Prostate gland (tissue), 2 donors: ENCODE measurements around the gene ARMC3. TPM values are rescaled to one million over a fixed set of nuclear protein-coding genes. Genes with fewer than 3 reads are reported as not detected.

Experiments
- DNase-seq: peaks from one replicate; pipeline ENCODE4 v3.0.0-alpha.2; 2019; ENCODE audit warnings: low spot score
- H3K27ac ChIP-seq, 2 donors: fragments of 200-600 bp; sonication (generic); 2 replicates each; pipeline ENCODE4 v1.5.1; 2017 to 2019
- H3K27me3 ChIP-seq: fragments of 200-600 bp; sonication (generic); replicated peaks from 2 replicates; pipeline ENCODE4 v1.5.1; 2019; ENCODE audit not compliant: insufficient read depth
- H3K36me3 ChIP-seq, 2 donors: fragments of 200-600 bp; sonication (generic); 1 replicate in 1 of 2; 2 replicates in 1 of 2; pipeline versions ENCODE4 v1.5.1 to v1.8.1; 2017 to 2019
- H3K4me1 ChIP-seq: fragments of 200-600 bp; sonication (generic); replicated peaks from 2 replicates; pipeline ENCODE4 v1.5.1; 2019
- H3K4me3 ChIP-seq, 2 donors: fragments of 200-600 bp; sonication (generic); 2 replicates each; pipeline ENCODE4 v1.5.1; 2017 to 2019
- H3K9me3 ChIP-seq: fragments of 200-600 bp; sonication (generic); 2 replicates; pipeline ENCODE4 v1.5.1; 2017
- CTCF ChIP-seq, 4 experiments: fragments of 200-600 bp in 2 of 4; fragments of 450-650 bp in 2 of 4; sonication (generic) in 2 of 4; IDR thresholded peaks; 1 replicate in 3 of 4; 2 replicates in 1 of 4; pipeline ENCODE4 v1.5.1; 2016 to 2019; ENCODE audit warnings: antibody characterized with exemption in 4 of 4, mild to moderate bottlenecking in 2 of 4, moderate library complexity in 2 of 4
- POLR2A ChIP-seq: fragments of 450-650 bp; IDR thresholded peaks from one replicate; pipeline ENCODE4 v1.6.1; 2016; ENCODE audit warnings: antibody characterized with exemption, mild to moderate bottlenecking
- POLR2AphosphoS5 ChIP-seq: sonication (generic); formaldehyde crosslinking; IDR thresholded peaks from one replicate; pipeline ENCODE4 v1.6.1; 2017; ENCODE audit warnings: antibody characterized with exemption
- WGBS: methylation state at CpG from one replicate; pipeline ENCODE4 v1.1.5; 2018; 5-methylcytosine and 5-hydroxymethylcytosine counted together
- intact Hi-C: fragments of 100-400 bp; cut with DNase I; formaldehyde crosslinking; loops from one replicate; pipeline ENCODE4 v1.14.2; 2022
- total RNA-seq, 2 donors: library from RNA; depleted of rRNA; stranded (reverse); fragments of >200 nt; gene quantifications; one replicate each; pipeline ENCODE4 v1.1.0, GENCODE V29; 2016

The ARMC3 gene
- total RNA-seq, 2 donors from 2014 or later: 5.0 TPM; not detected in 1

- TF ChIP-seq POLR2AphosphoS5 (no peak), POLR2A (no peak), CTCF (IDR thresholded peaks at IDR 0.05) (no peak)
- 27% methylated on average over 2 of the region's 2 CpGs for WGBS
- intact Hi-C loops: no loop called here
These were observed 50.4 kb downstream of the ARMC3 start for GRCh38 chr10:22978287-22978686.

GRCh38 chr10:22978918-22979317 is 51.1 kb downstream of the ARMC3 start:
- Histone ChIP-seq H3K4me3 (no peak overlapping the region), H3K36me3 (no peaks in the 10 kb centered on the region), H3K27me3 (no peaks in the 10 kb centered on the region), H3K27ac (no peak overlapping the region), H3K4me1 (no peaks in the 10 kb centered on the region), H3K9me3 (no peaks in the 10 kb centered on the region)
- intact Hi-C loops: no loop called here
- no peak for TF ChIP-seq POLR2A
- TF ChIP-seq POLR2AphosphoS5: no peak
- no peak for TF ChIP-seq CTCF (IDR thresholded peaks at IDR 0.05)
- DNase-seq: no peak
- WGBS: 40% methylated on average over 1 of the region's 1 CpG

More at GRCh38 chr10:22978287-22978686, 50.4 kb downstream of the ARMC3 start:
- no peak overlapping the region for H3K4me3 ChIP-seq
- H3K27ac ChIP-seq: no peak overlapping the region
- H3K27me3 ChIP-seq: no peaks in the 10 kb centered on the region
- no peaks in the 10 kb centered on the region for H3K4me1 ChIP-seq
- DNase-seq: no peak
- no peaks in the 10 kb centered on the region for H3K36me3 ChIP-seq
- H3K9me3 ChIP-seq: no peaks in the 10 kb centered on the region

- Histone ChIP-seq H3K4me3 (no peak overlapping the region), H3K4me1 (no peaks in the 10 kb centered on the region), H3K9me3 (no peaks in the 10 kb centered on the region), H3K27me3 (no peaks in the 10 kb centered on the region), H3K36me3 (no peaks in the 10 kb centered on the region), H3K27ac (no peak overlapping the region)
- intact Hi-C loops: loop anchor here (10.0 kb wide), 1 partner anchor 386 kb away; no protein-coding TSS in a partner anchor
- DNase-seq: no peak
- TF ChIP-seq POLR2A (no peak), CTCF (IDR thresholded peaks at IDR 0.05) (no peak), POLR2AphosphoS5 (no peak)
- 48% methylated on average over 2 of the region's 2 CpGs for WGBS
These were observed 53.0 kb downstream of the ARMC3 start for GRCh38 chr10:22980822-22981221.

GRCh38 chr10:22984066-22984465 is 56.2 kb downstream of the ARMC3 start:
- no peak overlapping the region for H3K4me3 ChIP-seq
- H3K27ac ChIP-seq: no peak overlapping the region
- no peaks in the 10 kb centered on the region for H3K27me3 ChIP-seq
- no peak for DNase-seq
- TF ChIP-seq CTCF (IDR thresholded peaks at IDR 0.05) (no peak), POLR2AphosphoS5 (no peak), POLR2A (no peak)
- WGBS: 90% methylated on average over 5 of the region's 5 CpGs
- no peaks in the 10 kb centered on the region for H3K9me3 ChIP-seq
- intact Hi-C loops: loop anchor here (10.0 kb wide), 1 partner anchor 389 kb away; no protein-coding TSS in a partner anchor
- H3K36me3 ChIP-seq: no peaks in the 10 kb centered on the region
- H3K4me1 ChIP-seq: no peaks in the 10 kb centered on the region

GRCh38 chr10:22986771-22987542 is 59.1 kb downstream of the ARMC3 start:
- no peak for TF ChIP-seq POLR2AphosphoS5
- peak in 3 of 4 experiments; percentile 22 to 50 (median 36) for TF ChIP-seq CTCF (IDR thresholded peaks at IDR 0.05)
- no peaks in the 10 kb centered on the region for H3K36me3 ChIP-seq
- intact Hi-C loops: loop anchor here (5.0 to 10.0 kb wide), 3 partner anchors 392 to 1490 kb away; no protein-coding TSS in a partner anchor
- whole genome bisulfite sequencing: 43% methylated on average over 2 of the region's 2 CpGs
- H3K9me3 ChIP-seq: no peaks in the 10 kb centered on the region
- H3K27me3 ChIP-seq: no peaks in the 10 kb centered on the region
- no peak overlapping the region for H3K27ac ChIP-seq
- DNase-seq: no peak
- H3K4me3 ChIP-seq: no peak overlapping the region
- no peaks in the 10 kb centered on the region for H3K4me1 ChIP-seq
